GM21360 (cell line): ENCODE measurements around the gene ELFN2.

Experiments used
- ATAC-seq: cut with Tn5 transposase; IDR thresholded peaks from one replicate; pipeline ENCODE4 v1.9.1; 2021; ENCODE audit warnings: mild to moderate bottlenecking, moderate library complexity; ENCODE audit not compliant: unreplicated experiment

The ELFN2 gene

DNA sequence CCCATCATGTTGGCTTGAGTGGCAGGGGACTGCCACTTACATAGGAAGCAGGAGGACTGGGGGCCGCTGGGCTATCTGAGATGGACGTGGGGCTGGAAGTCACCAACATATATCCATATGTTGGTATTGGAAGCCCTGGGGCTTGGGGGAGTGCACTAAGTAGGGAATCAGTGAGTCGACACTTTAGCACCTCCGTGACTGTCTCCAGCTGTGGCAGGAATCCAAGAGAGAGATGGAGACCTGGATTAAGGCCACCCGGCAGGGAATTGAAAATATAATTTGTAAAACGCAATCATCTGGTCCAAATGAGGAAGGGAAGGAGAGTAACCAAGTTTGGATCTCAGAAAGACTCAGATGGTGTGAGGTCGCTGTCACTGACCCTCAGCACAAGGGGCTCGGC, 68.4 kb downstream of the ELFN2 start:
- ATAC-seq: no peak

- no peak for ATAC-seq
These were observed 68.9 kb downstream of the ELFN2 start for GRCh38 chr22:37358386-37358785.

DNA sequence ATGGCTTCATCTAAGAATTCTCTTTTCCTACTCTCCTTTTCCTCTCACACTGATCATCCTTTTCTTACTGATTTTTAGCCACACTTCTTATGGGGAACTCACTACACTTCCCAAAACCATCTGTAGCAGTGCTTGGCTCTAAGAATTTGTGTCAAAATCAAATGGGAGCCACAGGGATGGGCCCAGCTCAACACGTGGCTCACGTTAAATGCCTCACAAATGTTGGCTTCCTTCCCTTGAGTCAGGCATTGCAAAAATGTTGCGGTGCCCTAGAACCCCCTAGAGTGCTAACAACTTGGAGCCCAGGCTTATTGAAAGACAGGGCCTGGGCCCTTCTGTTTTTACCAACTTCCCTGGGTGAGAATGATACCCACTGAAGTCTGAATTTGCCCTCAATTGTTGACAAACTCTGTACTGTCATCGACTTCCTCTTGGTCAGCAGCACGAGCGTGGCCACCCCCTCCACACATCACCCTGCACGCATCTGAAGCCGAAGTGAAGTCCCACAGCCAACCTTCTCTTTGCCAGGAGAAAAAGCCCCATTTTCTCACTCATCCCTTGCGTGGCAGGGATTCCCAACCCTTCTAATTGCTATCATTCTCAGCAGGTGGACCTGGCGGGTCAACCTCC, 69.7 kb downstream of the ELFN2 start:
- no peak for ATAC-seq

DNA sequence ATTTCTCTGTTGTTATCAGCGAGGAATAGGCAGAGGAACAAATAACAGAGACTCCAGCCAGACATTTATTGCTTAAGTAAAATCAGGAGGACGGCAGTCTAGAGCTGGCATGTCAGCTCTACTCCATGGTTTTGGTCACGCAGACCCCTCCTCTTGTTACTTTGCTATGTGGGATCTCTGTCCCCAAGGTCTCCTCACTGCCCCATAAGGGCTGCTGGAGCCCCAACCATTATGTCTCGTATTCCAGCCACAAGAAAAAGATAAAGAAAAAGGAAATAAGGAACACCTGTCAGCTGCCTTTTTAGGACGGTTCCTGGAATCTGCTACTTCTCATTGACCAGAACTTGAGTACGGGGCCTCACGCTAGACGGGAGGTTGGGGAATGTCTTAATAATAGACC, 70.4 kb downstream of the ELFN2 start:
- ATAC-seq: no peak

GRCh38 chr22:37355174-37355573, 72.1 kb downstream of the ELFN2 start:
- ATAC-seq: no peak

GRCh38 chr22:37354670-37355069, 72.6 kb downstream of the ELFN2 start:
- ATAC-seq: no peak

DNA sequence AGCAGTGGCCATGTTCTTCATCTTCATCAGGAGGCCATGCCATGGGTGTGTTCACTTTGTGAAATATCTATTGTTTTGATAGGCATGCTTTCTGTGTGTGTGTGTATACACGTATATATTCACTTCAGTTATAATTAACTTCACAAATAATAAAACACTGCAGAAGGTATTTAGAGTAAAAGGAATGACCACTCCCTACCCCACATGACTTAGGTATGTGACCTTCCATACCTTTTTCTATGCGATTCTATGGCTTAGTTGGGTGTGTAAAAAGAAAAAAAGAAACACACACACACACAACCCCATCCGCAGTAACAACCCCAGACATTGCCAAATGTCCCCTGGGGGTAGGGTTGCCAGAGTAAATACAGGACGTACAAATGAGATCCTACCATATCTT, 73.0 kb downstream of the ELFN2 start:
- no peak for ATAC-seq

GRCh38 chr22:37353839-37354238, 73.4 kb downstream of the ELFN2 start:
- no peak for ATAC-seq

- no peak for ATAC-seq
These were observed 74.8 kb downstream of the ELFN2 start for GRCh38 chr22:37352481-37352880.

DNA sequence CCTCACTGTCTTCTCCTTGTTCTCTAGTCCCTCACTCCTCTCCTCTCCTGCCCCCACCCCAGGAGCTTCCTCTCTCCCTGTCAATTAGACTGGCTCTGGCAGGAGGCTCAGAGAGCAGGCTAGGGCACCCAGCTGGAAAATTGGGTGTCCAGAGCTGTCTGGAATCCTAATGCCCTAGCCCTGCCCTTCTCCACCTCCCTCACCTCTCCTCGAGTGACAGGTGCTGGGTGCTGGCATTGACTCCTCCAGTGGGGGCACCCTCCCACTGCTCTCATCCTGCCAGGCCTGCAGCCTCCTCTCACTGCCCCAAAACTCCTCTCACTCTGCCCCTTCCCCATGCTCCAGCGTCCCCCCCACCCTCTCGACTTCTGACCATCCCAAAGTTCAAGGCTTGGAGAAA, 76.0 kb downstream of the ELFN2 start:
- no peak for ATAC-seq

- no peak for ATAC-seq
These were observed 78.0 kb downstream of the ELFN2 start for GRCh38 chr22:37349043-37349814.

- no peak for ATAC-seq
These were observed 80.8 kb downstream of the ELFN2 start for GRCh38 chr22:37346505-37346895.

GRCh38 chr22:37345863-37346504, 81.3 kb downstream of the ELFN2 start:
- no peak for ATAC-seq

GRCh38 chr22:37344735-37345449, 82.4 kb downstream of the ELFN2 start:
- no peak for ATAC-seq

DNA sequence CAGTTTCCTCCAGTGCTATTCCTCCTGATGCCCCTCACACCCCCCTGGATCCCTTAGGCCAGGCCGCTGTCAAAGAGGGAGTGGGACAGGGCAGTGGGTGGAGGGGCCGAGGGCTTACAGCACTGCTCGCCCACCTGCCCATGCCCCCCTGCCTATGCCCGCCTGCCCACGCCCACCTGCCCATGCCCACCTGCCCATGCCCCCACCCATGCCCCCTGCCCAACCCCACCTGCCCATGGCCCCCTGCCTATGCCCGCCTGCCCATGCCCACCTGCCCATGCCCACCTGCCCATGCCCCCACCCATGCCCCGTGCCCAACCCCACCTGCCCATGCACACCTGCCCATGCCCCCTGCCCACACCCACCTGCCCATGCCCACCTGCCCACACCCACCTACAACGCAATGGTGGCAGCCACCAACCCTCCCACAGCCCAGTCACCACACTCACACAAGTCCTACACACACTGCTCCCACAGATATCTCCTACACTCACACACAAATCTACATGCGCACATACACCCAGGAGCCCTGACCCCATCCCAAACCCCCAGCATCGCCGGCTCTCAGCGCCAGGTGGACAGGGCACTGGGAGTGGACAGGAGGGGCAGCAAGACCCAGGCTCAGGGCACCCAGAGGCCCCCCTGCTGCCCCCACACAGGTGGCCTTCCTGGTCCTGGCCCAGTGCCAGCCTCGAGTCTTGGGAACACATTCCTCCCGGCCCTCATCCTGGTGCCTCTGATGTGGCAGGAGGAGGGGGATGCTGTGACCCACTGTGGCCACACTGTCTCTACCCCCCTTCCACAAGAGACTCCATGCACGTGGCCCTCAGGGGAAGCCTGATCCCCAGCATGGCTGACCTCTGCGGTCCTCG, 83.2 kb downstream of the ELFN2 start:
- no peak for ATAC-seq

DNA sequence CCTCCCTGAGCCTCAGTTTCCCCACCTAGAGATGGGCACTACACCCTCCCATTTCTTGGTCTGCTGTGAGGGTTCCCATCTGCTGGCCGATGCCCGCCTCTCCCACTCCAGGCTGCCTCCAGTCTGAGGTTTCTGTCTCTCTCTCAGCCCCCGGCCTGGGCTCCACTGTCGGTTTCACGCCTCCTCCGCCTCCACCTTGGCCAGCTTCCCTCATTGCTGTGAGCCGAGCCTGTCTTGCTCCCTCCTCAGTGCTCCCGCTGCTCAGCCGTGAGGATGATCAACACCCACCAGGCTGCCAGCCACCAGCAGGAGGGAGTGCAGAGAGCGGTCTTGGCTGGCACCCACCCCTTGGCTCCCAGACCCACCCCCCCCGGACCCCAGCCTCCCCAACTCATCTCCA, 83.9 kb downstream of the ELFN2 start:
- no peak for ATAC-seq

DNA sequence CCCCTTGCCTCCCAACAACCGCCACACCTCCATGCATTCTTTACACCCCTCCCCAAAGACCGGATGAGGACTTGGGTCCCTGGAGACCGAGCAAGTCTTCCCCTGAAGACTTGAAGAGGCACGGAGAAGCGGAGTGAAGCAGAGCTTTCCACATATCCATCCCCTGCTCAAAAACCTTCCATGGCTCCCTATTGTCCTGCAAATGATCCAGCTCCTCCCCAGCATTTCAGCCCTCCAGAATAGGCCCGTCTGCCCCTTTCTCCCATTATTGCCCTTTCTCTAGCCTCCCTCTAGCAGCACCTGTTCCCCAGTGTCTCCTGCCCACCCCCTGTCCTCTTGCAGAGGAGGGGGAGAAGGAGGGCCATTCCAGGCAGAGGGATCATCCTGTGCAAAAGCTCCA, 85.2 kb downstream of the ELFN2 start:
- ATAC-seq: no peak

GRCh38 chr22:37340331-37341262, 86.7 kb downstream of the ELFN2 start:
- ATAC-seq: no peak

DNA sequence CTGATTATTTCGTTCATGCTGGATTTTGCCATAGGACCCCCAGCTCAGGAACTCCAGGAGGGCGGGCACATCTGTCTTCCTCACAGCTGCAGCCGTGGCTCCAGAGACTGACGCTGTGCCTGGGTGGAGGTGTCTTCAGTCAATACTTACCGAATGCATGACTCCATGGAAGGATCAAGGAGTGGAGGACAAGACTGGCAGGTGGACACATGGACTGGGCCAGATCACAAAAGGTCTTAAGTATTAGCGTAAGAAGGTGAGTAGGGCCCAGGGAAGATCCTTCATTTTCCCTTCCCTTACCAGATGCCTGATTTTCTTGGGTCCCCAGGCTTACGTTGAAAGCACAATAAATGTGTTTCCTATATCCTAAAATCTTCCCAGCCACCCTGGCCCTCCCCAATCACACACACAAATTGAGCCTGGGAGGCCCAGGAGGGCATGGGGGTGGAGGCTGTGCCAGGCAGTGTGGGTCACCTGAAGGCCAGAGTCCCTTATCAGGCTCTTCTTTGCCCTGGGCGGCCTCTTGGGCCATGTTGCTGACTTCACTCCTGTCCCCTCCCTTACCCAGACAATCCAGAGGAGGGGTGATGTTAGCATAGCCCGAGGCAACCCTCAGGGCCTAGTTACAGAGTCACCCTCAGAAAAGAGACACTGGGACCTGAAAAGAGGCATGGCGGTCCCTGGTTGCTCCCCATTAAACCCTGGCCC, 88.6 kb downstream of the ELFN2 start:
- no peak for ATAC-seq
